Measurements from ENCODE around the gene EPHB2. TPM values are rescaled to one million over a fixed set of nuclear protein-coding genes. Genes with fewer than 3 reads are reported as not detected.

EPHB2 gene
- total and polyA plus RNA-seq, 2 of the 8 experiments (the other 6 are each of a cell fraction or from before 2014, with no cell fraction given): 15.8 to 17.2 TPM

DNA sequence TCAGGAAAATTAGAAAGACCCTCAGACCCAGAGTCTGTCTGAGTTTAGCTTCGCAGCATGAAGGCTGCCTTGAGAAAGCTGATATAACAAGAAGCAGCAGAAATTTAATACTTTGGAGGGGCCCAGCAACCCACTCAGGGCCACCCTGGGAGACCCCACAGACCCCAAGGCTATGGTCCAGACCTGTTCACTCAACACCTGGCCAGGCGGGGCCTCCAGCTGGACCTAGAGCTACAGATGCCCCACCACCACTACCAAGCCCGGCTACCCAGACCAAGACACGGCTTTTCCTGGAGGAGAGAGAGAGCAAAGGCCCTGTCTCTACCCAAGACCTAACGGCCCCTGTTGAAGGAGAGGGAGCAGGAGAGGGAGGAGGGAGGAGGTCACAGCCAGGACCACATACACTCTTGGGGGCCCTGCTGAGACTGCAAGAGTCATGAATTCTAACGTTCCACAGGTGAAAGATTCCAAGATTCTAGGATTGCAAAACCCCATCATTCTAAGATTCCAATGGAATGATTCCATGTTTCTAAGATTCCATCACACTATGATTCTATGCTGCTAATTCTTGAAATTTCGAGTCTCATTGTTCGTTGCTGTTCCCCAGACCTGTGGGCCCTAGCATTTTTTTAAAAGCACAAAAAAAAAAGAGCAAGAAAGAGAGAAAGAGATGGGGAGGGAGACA lies 208.8 kb downstream of the EPHB2 start:
- Histone ChIP-seq H3K23me2 (ENCODE audit: low read depth, low read length) (no peaks in the 10 kb centered on the region), H3K9ac (replicated peaks in 1 of 4; ENCODE audit: extremely low read depth in 1 of 4, low read depth in 3 of 4, low read length in 3 of 4) (no peak overlapping the region), H3K14ac (ENCODE audit: insufficient read length) (no peak overlapping the region), H2BK15ac (ENCODE audit: low read length) (no peak overlapping the region), H3K56ac (replicated peaks; ENCODE audit: insufficient read length, low read depth, low read length) (no peak overlapping the region), H3K23ac (ENCODE audit: insufficient read length) (no peak overlapping the region), H3K18ac (ENCODE audit: extremely low read depth, low read length) (no peak overlapping the region), H2BK20ac (ENCODE audit: low read length) (no peak overlapping the region), H4K5ac (ENCODE audit: insufficient read length, low read depth, low read length) (no peak overlapping the region), H3K9me3 (ENCODE audit: insufficient read depth in 2 of 2, low read depth in 1 of 2, low read length in 1 of 2) (no peaks in the 10 kb centered on the region), H3K79me2 (ENCODE audit: control insufficient read depth in 1 of 2, insufficient read depth in 2 of 2, low read length in 2 of 2) (no peaks in the 10 kb centered on the region), H4K8ac (ENCODE audit: extremely low read depth, insufficient read depth, low read length) (no peak overlapping the region), H2AK5ac (ENCODE audit: low read depth, low read length) (no peak overlapping the region), H3K4ac (replicated peaks; ENCODE audit: insufficient read length, low read depth, low read length) (no peak overlapping the region), H4K20me1 (replicated peaks in 1 of 2; ENCODE audit: control insufficient read depth in 1 of 2, insufficient read depth in 2 of 2, low read length in 2 of 2) (no peaks in the 10 kb centered on the region), H4K91ac (replicated peaks; ENCODE audit: insufficient read length, low read length) (no peak overlapping the region), H3K4me1 (replicated peaks in 1 of 4; ENCODE audit: control insufficient read depth in 3 of 4, insufficient read depth in 4 of 4, low read length in 3 of 4) (peaks cover 0 to 3% (median 0%) of the 10 kb centered on the region in 4 experiments; a peak in 2 of 7 replicates), H3K27me3 (replicated peaks in 1 of 4; ENCODE audit: control insufficient read depth in 3 of 4, extremely low read depth in 1 of 4, insufficient read depth in 3 of 4, low read length in 3 of 4) (no peaks in the 10 kb centered on the region), H3K79me1 (ENCODE audit: low read depth, low read length) (no peaks in the 10 kb centered on the region), H3K36me3 (ENCODE audit: control insufficient read depth in 2 of 4, insufficient read depth in 4 of 4, low read length in 3 of 4) (no peaks in the 10 kb centered on the region), H2BK5ac (ENCODE audit: low read depth, low read length) (no peak overlapping the region), H3K27ac (ENCODE audit: low read depth, low read length) (no peak overlapping the region), H2AFZ (ENCODE audit: low read length) (no peak overlapping the region), H2BK120ac (replicated peaks; ENCODE audit: low read depth, low read length) (no peak overlapping the region), H2BK12ac (ENCODE audit: low read depth, low read length) (no peak overlapping the region), H3K4me3 (ENCODE audit: extremely low read depth in 1 of 4, insufficient read depth in 2 of 4, low read depth in 3 of 4, low read length in 4 of 4) (no peak overlapping the region), H3K4me2 (ENCODE audit: insufficient read depth in 1 of 2, low read depth in 2 of 2, low read length in 2 of 2) (no peak overlapping the region)
- ChIA-PET POLR2A (ENCODE audit: partially characterized antibody) (interaction anchor here (0.9 kb wide), 1 partner anchor 19 kb away, joined by 3 read pairs; no protein-coding TSS in a partner anchor), CTCF (ENCODE audit: partially characterized antibody) (interaction anchor here (0.6 to 1.8 kb wide), 7 partner anchors 11 to 1636 kb away, joined by 3 to 7 read pairs (median 3); no protein-coding TSS in a partner anchor)
- DNase-seq (ENCODE audit: low read depth in 1 of 2, low spot score in 2 of 2) (no peak), FAIRE-seq (no peak)
- TF ChIP-seq CHD1 (IDR thresholded peaks at IDR 0.05; ENCODE audit: low read depth, low read length) (no peak), RXRA (IDR thresholded peaks at IDR 0.05; ENCODE audit: insufficient read depth, low read depth, low read length) (no peak), SIRT6 (IDR thresholded peaks at IDR 0.05; ENCODE audit: low read length) (no peak), JUN (IDR thresholded peaks at IDR 0.05; ENCODE audit: low read depth, low read length) (no peak), NANOG (IDR thresholded peaks at IDR 0.05; ENCODE audit: insufficient read depth, low read depth, low read length, poor library complexity, severe bottlenecking) (no peak), GTF2F1 (IDR thresholded peaks at IDR 0.05; ENCODE audit: borderline replicate concordance, low read depth, low read length) (no peak), SUZ12 (IDR thresholded peaks at IDR 0.05; ENCODE audit: low read length) (no peak), SP4 (IDR thresholded peaks at IDR 0.05; ENCODE audit: low read length) (no peak), GABPA (IDR thresholded peaks at IDR 0.05; ENCODE audit: borderline replicate concordance, insufficient read depth, low read length) (no peak), KDM4A (IDR thresholded peaks at IDR 0.05; ENCODE audit: low read depth, low read length, severe bottlenecking) (no peak), POLR2A (IDR thresholded peaks at IDR 0.05; ENCODE audit: control extremely low read depth in 1 of 2, low read depth in 2 of 2, low read length in 2 of 2) (no peak), SP1 (IDR thresholded peaks at IDR 0.05; ENCODE audit: low read depth, low read length) (no peak)
- TF ChIP-seq, protein P1, sequence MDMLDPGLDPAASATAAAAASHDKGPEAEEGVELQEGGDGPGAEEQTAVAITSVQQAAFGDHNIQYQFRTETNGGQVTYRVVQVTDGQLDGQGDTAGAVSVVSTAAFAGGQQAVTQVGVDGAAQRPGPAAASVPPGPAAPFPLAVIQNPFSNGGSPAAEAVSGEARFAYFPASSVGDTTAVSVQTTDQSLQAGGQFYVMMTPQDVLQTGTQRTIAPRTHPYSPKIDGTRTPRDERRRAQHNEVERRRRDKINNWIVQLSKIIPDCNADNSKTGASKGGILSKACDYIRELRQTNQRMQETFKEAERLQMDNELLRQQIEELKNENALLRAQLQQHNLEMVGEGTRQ (IDR thresholded peaks at IDR 0.05; ENCODE audit: low read length): no peak
- 86% methylated on average over 8 of the region's 8 CpGs; no CpG with 5 or more reads in 1 of the 2 experiments for WGBS, 2 experiments (ENCODE audit: extremely low coverage in 1 of 2, insufficient coverage in 1 of 2, insufficient read length in 1 of 2, insufficient replicate concordance in 2 of 2, low coverage in 1 of 2, low lambda C conversion rate in 2 of 2, missing lambda C conversion rate in 1 of 2)
